ENCODE data around the gene OPA3. TPM values are rescaled to one million over a fixed set of nuclear protein-coding genes. Genes with fewer than 3 reads are reported as not detected.

The OPA3 gene
- total RNA-seq, 2 donors from 2014 or later = 10.3 to 12.6 TPM

- Mint-ChIP-seq H3K9me3 (no peaks in the 10 kb centered on the region), H3K27ac (no peak overlapping the region), H3K36me3 (ENCODE audit: insufficient read depth in 2 of 2) (no peaks in the 10 kb centered on the region), H3K27me3 (ENCODE audit: low read depth) (peaks cover 51% of the 10 kb centered on the region), H3K4me1 (ENCODE audit: low read depth) (peaks cover 53% of the 10 kb centered on the region), H3K4me3 (peak overlapping the region; percentile 81 to 93)
- ATAC-seq (replicated peaks in 1 of 2) (peak; percentile 5 to 11), DNase-seq (peak; percentile 47 to 49)
Measured at GRCh38 chr19:45496349-45496953, 88.2 kb downstream of the OPA3 start.

GRCh38 chr19:45495178-45495577 is 89.4 kb downstream of the OPA3 start:
- Mint-ChIP-seq H3K27ac (no peak overlapping the region), H3K4me3 (peak overlapping the region; percentile 81 to 93), H3K27me3 (ENCODE audit: low read depth) (peaks cover 51% of the 10 kb centered on the region), H3K9me3 (no peaks in the 10 kb centered on the region), H3K36me3 (ENCODE audit: insufficient read depth in 2 of 2) (no peaks in the 10 kb centered on the region), H3K4me1 (ENCODE audit: low read depth) (peaks cover 53% of the 10 kb centered on the region)
- no peak for ATAC-seq (replicated peaks in 1 of 2)
- no peak for DNase-seq

GRCh38 chr19:45494261-45494916 is 90.2 kb downstream of the OPA3 start:
- Mint-ChIP-seq H3K4me3 (no peak overlapping the region), H3K4me1 (ENCODE audit: low read depth) (peaks cover 49% of the 10 kb centered on the region), H3K27ac (no peak overlapping the region), H3K36me3 (ENCODE audit: insufficient read depth in 2 of 2) (no peaks in the 10 kb centered on the region), H3K9me3 (no peaks in the 10 kb centered on the region), H3K27me3 (ENCODE audit: low read depth) (peaks cover 47% of the 10 kb centered on the region)
- no peak for DNase-seq
- no peak for ATAC-seq (replicated peaks in 1 of 2)

- Mint-ChIP-seq H3K4me1 (ENCODE audit: low read depth) (peaks cover 38% of the 10 kb centered on the region), H3K27me3 (ENCODE audit: low read depth) (peaks cover 48% of the 10 kb centered on the region), H3K36me3 (ENCODE audit: insufficient read depth in 2 of 2) (no peaks in the 10 kb centered on the region), H3K9me3 (no peaks in the 10 kb centered on the region), H3K4me3 (peak overlapping the region; percentile 76 to 78), H3K27ac (no peak overlapping the region)
- DNase-seq = no peak
- ATAC-seq (replicated peaks in 1 of 2) = no peak
Measured at GRCh38 chr19:45492627-45493470, 91.8 kb downstream of the OPA3 start.

- H3K9me3 Mint-ChIP-seq = no peaks in the 10 kb centered on the region
- H3K27ac Mint-ChIP-seq = no peak overlapping the region
- ATAC-seq (replicated peaks in 1 of 2) (no peak), DNase-seq (no peak)
- H3K27me3 Mint-ChIP-seq (ENCODE audit: low read depth) = peaks cover 42% of the 10 kb centered on the region
- peaks cover 31% of the 10 kb centered on the region for H3K4me1 Mint-ChIP-seq (ENCODE audit: low read depth)
- H3K4me3 Mint-ChIP-seq = peak overlapping the region; percentile 10 to 46
- H3K36me3 Mint-ChIP-seq (ENCODE audit: insufficient read depth in 2 of 2) = no peaks in the 10 kb centered on the region
Measured at GRCh38 chr19:45492137-45492626, 92.4 kb downstream of the OPA3 start.

GRCh38 chr19:45489216-45489855 is 95.3 kb downstream of the OPA3 start:
- DNase-seq (no peak), ATAC-seq (replicated peaks in 1 of 2) (no peak)
- no peaks in the 10 kb centered on the region for H3K36me3 Mint-ChIP-seq (ENCODE audit: insufficient read depth in 2 of 2)
- H3K4me1 Mint-ChIP-seq (ENCODE audit: low read depth) = peaks cover 30% of the 10 kb centered on the region
- no peak overlapping the region for H3K4me3 Mint-ChIP-seq
- no peak overlapping the region for H3K27ac Mint-ChIP-seq
- peaks cover 25% of the 10 kb centered on the region for H3K27me3 Mint-ChIP-seq (ENCODE audit: low read depth)
- H3K9me3 Mint-ChIP-seq = no peaks in the 10 kb centered on the region

- no peak for DNase-seq
- peaks cover 20% of the 10 kb centered on the region for H3K27me3 Mint-ChIP-seq (ENCODE audit: low read depth)
- H3K27ac Mint-ChIP-seq = no peak overlapping the region
- no peaks in the 10 kb centered on the region for H3K9me3 Mint-ChIP-seq
- no peaks in the 10 kb centered on the region for H3K36me3 Mint-ChIP-seq (ENCODE audit: insufficient read depth in 2 of 2)
- peaks cover 34% of the 10 kb centered on the region for H3K4me1 Mint-ChIP-seq (ENCODE audit: low read depth)
- no peak for ATAC-seq (replicated peaks in 1 of 2)
- no peak overlapping the region for H3K4me3 Mint-ChIP-seq
Measured at GRCh38 chr19:45488708-45489107, 95.9 kb downstream of the OPA3 start.

GRCh38 chr19:45485305-45486077 is 99.1 kb downstream of the OPA3 start:
- peak; percentile 98 to 99 for DNase-seq
- H3K4me3 Mint-ChIP-seq = peak overlapping the region; percentile 89 to 93
- H3K9me3 Mint-ChIP-seq = no peaks in the 10 kb centered on the region
- ATAC-seq (replicated peaks in 1 of 2) = peak; percentile 99
- H3K4me1 Mint-ChIP-seq (ENCODE audit: low read depth) = peaks cover 20% of the 10 kb centered on the region
- H3K27ac Mint-ChIP-seq = peak overlapping the region; percentile 74
- H3K27me3 Mint-ChIP-seq (ENCODE audit: low read depth) = peaks cover 10% of the 10 kb centered on the region
- no peaks in the 10 kb centered on the region for H3K36me3 Mint-ChIP-seq (ENCODE audit: insufficient read depth in 2 of 2)

- H3K36me3 Mint-ChIP-seq (ENCODE audit: insufficient read depth in 2 of 2) = no peaks in the 10 kb centered on the region
- peaks cover 24% of the 10 kb centered on the region for H3K4me1 Mint-ChIP-seq (ENCODE audit: low read depth)
- peaks cover 10% of the 10 kb centered on the region for H3K27me3 Mint-ChIP-seq (ENCODE audit: low read depth)
- no peak for DNase-seq
- ATAC-seq (replicated peaks in 1 of 2) = no peak
- no peaks in the 10 kb centered on the region for H3K9me3 Mint-ChIP-seq
- H3K27ac Mint-ChIP-seq = no peak overlapping the region
- peak overlapping the region in 1 of 2 donors; percentile 3 for H3K4me3 Mint-ChIP-seq
Measured at GRCh38 chr19:45484273-45484945, 100.2 kb downstream of the OPA3 start.

- Mint-ChIP-seq H3K4me3 (no peak overlapping the region), H3K36me3 (ENCODE audit: insufficient read depth in 2 of 2) (no peaks in the 10 kb centered on the region), H3K27me3 (ENCODE audit: low read depth) (no peaks in the 10 kb centered on the region), H3K27ac (no peak overlapping the region), H3K9me3 (no peaks in the 10 kb centered on the region), H3K4me1 (ENCODE audit: low read depth) (peaks cover 37% of the 10 kb centered on the region)
- ATAC-seq (replicated peaks in 1 of 2) (no peak), DNase-seq (no peak)
Measured at GRCh38 chr19:45483033-45483432, 101.6 kb downstream of the OPA3 start.

- peak overlapping the region; percentile 66 to 67 for H3K4me3 Mint-ChIP-seq
- peaks cover 0 to 1% of the 10 kb centered on the region in 2 donors for H3K36me3 Mint-ChIP-seq (ENCODE audit: insufficient read depth in 2 of 2)
- ATAC-seq (replicated peaks in 1 of 2) (peak; percentile 84 to 85), DNase-seq (peak; percentile 90 to 92)
- H3K4me1 Mint-ChIP-seq (ENCODE audit: low read depth) = peaks cover 34% of the 10 kb centered on the region
- peaks cover 26% of the 10 kb centered on the region for H3K27me3 Mint-ChIP-seq (ENCODE audit: low read depth)
- H3K27ac Mint-ChIP-seq = peak overlapping the region; percentile 99
- no peaks in the 10 kb centered on the region for H3K9me3 Mint-ChIP-seq
Measured at GRCh38 chr19:45478454-45479238, 106.0 kb downstream of the OPA3 start.
